Endothelial cell of umbilical vein (primary cell): ENCODE data around the gene PCARE. TPM values are rescaled to one million over a fixed set of nuclear protein-coding genes. Genes with fewer than 3 reads are reported as not detected.

Experiments
- BruUV-seq: library from RNA; stranded (reverse); fragments of 400-500 nt; replicated peaks from 2 replicates; lab custom pipeline; 2021; lab: Mats Ljungman, UMichigan
- CTCF ChIA-PET: fragments of 300-600, 350-600 bp; sonication (Branson Sonifier 250); formaldehyde crosslinking; loops from one replicate; lab custom pipeline; 2021; ENCODE audit warnings: antibody characterized with exemption, inconsistent platforms; lab: Charles Lee
- POLR2A ChIA-PET: fragments of 300-600, 350-600 bp; sonication (Branson Sonifier 250); formaldehyde crosslinking; loops from one replicate; lab custom pipeline; 2021; ENCODE audit warnings: antibody characterized with exemption, inconsistent platforms; lab: Charles Lee
- DNase-seq: peaks from one replicate; pipeline ENCODE4 v3.0.0-alpha.2; 2011; ENCODE audit warnings: low read depth, low spot score
- FAIRE-seq: peaks from 2 replicates; lab custom pipeline; 2011; peaks lifted over from hg19 to GRCh38; lab: Jason Lieb, UNC
- H2AFZ ChIP-seq: 2 replicates; pipeline ENCODE4 v1.6.0; 2012; ENCODE audit warnings: low read depth, low read length, control low read depth, inconsistent platforms
- H3K27ac ChIP-seq: 2 replicates; pipeline ENCODE4 v1.5.1; 2011; ENCODE audit warnings: low read depth, mild to moderate bottlenecking, control low read depth, low read length, moderate library complexity; ENCODE audit not compliant: insufficient read depth
- H3K27me3 ChIP-seq, 2 experiments: 2 replicates each; pipeline versions ENCODE4 v1.6.0 to v1.6.1; 2011; ENCODE audit warnings: low read length in 2 of 2, mixed read lengths in 1 of 2; ENCODE audit not compliant: control insufficient read depth in 2 of 2, insufficient read depth in 2 of 2
- H3K36me3 ChIP-seq, 2 experiments: 2 replicates in 1 of 2; 3 replicates in 1 of 2; pipeline ENCODE4 v1.5.1; 2011; ENCODE audit warnings: low read length in 2 of 2, mild to moderate bottlenecking in 1 of 2, moderate library complexity in 1 of 2; ENCODE audit not compliant: control insufficient read depth in 2 of 2, insufficient read depth in 2 of 2; ENCODE audit errors: extremely low read depth in 1 of 2
- H3K4me1 ChIP-seq: 3 replicates; pipeline ENCODE4 v1.5.1; 2011; ENCODE audit warnings: mild to moderate bottlenecking, low read length; ENCODE audit not compliant: control insufficient read depth, insufficient read depth; ENCODE audit errors: extremely low read depth
- H3K4me2 ChIP-seq: 2 replicates; pipeline ENCODE4 v1.6.1; 2011; ENCODE audit warnings: low read length, control low read depth, mixed read lengths; ENCODE audit not compliant: insufficient read depth
- H3K4me3 ChIP-seq, 3 experiments: fragments of 200-600 bp in 1 of 3; sonication (generic), shearing (Covaris generic) in 1 of 3; replicated peaks in 1 of 3; 2 replicates each; pipeline ENCODE4 v1.5.1; 2011 to 2016; ENCODE audit warnings: control low read depth in 3 of 3, low read length in 3 of 3, mild to moderate bottlenecking in 2 of 3, inconsistent platforms in 1 of 3, low read depth in 1 of 3, moderate library complexity in 1 of 3; ENCODE audit not compliant: insufficient read depth in 1 of 3
- H3K79me2 ChIP-seq: 2 replicates; pipeline ENCODE4 v1.6.0; 2012; ENCODE audit warnings: low read length, inconsistent platforms; ENCODE audit not compliant: control insufficient read depth, insufficient read depth
- H3K9ac ChIP-seq: replicated peaks from 2 replicates; pipeline ENCODE3; 2011; ENCODE audit warnings: low read length, control low read depth; ENCODE audit not compliant: insufficient read depth; ENCODE audit errors: extremely low read depth
- H3K9me1 ChIP-seq: replicated peaks from 3 replicates; pipeline ENCODE4 v1.6.0; 2011; ENCODE audit warnings: mild to moderate bottlenecking, low read length; ENCODE audit not compliant: control insufficient read depth, insufficient read depth; ENCODE audit errors: extremely low read depth
- H3K9me3 ChIP-seq: replicated peaks from 2 replicates; pipeline ENCODE4 v1.5.1; 2012; ENCODE audit warnings: low read length, inconsistent platforms; ENCODE audit not compliant: control insufficient read depth, insufficient read depth
- H4K20me1 ChIP-seq: replicated peaks from 2 replicates; pipeline ENCODE3; 2011; ENCODE audit warnings: mild to moderate bottlenecking, low read length; ENCODE audit not compliant: control insufficient read depth, insufficient read depth; ENCODE audit errors: extremely low read depth
- EZH2 ChIP-seq: IDR thresholded peaks from 2 replicates; pipeline ENCODE4 v1.6.1; 2012; ENCODE audit warnings: borderline replicate concordance, low read depth, mild to moderate bottlenecking, moderate library complexity, low read length, inconsistent platforms; ENCODE audit not compliant: severe bottlenecking
- FOS ChIP-seq: IDR thresholded peaks from 2 replicates; pipeline ENCODE4 v1.6.1; 2011; ENCODE audit warnings: mild to moderate bottlenecking, low read length, moderate library complexity, borderline replicate concordance; ENCODE audit not compliant: insufficient read depth
- GATA2 ChIP-seq: IDR thresholded peaks from 2 replicates; pipeline ENCODE4 v1.7.0; 2011; ENCODE audit warnings: low read depth, mild to moderate bottlenecking, moderate library complexity, mixed read lengths, low read length; ENCODE audit not compliant: insufficient read length, insufficient read depth
- JUN ChIP-seq: IDR thresholded peaks from 2 replicates; pipeline ENCODE4 v1.6.1; 2011; ENCODE audit warnings: borderline replicate concordance, low read depth; ENCODE audit not compliant: insufficient read length, insufficient read depth
- MYC ChIP-seq: IDR thresholded peaks from one replicate; pipeline ENCODE4 v1.6.1; 2011; ENCODE audit warnings: mild to moderate bottlenecking, low read depth, low read length
- POLR2A ChIP-seq: IDR thresholded peaks from 2 replicates; pipeline ENCODE4 v1.6.1; 2012; ENCODE audit warnings: low read depth, mild to moderate bottlenecking, control low read depth, low read length
- POLR2AphosphoS5 ChIP-seq: IDR thresholded peaks from 2 replicates; pipeline ENCODE4 v1.6.1; 2012; ENCODE audit warnings: low read depth, mild to moderate bottlenecking, control low read depth, low read length, moderate library complexity; ENCODE audit not compliant: insufficient read depth
- dilution Hi-C: fragments of 300-500 bp; cut with MboI; formaldehyde crosslinking; loops from one replicate; pipeline ENCODE4 v1.15.0; 2019; ENCODE audit warnings: low sequenced_read_pairs; ENCODE audit not compliant: extremely low pct_ligation_motif_present
- intact Hi-C: fragments of 100-400 bp; cut with micrococcal nuclease; formaldehyde crosslinking; loops from one replicate; pipeline ENCODE4 v1.10.0; 2022
- polyA plus RNA-seq, 4 experiments: library from polyadenylated mRNA; depleted of rRNA in 3 of 4; stranded (reverse) in 3 of 4; unstranded in 1 of 4; fragments of >200 nt; gene quantifications; 2 replicates each; pipeline versions ENCODE4 v1.2.1 to v1.2.3, GENCODE V29; 2011 to 2012; ENCODE audit warnings: missing spikeins in 1 of 4
- total RNA-seq: library from RNA; stranded (reverse); gene quantifications from 2 replicates; pipeline ENCODE4 v1.2.3, GENCODE V29; 2021
- TF ChIP-seq, protein P1 (sequence below), 2 donors: IDR thresholded peaks; 1 replicate in 1 of 2; 2 replicates in 1 of 2; pipeline ENCODE4 v1.5.1; 2011; ENCODE audit warnings: low read length in 2 of 2, mild to moderate bottlenecking in 2 of 2, moderate library complexity in 2 of 2, control low read depth in 1 of 2, inconsistent platforms in 1 of 2, low read depth in 1 of 2; ENCODE audit not compliant: insufficient read depth in 1 of 2; ENCODE audit errors: extremely low read depth in 1 of 2
- TF ChIP-seq, protein P2 (sequence below): IDR thresholded peaks from 2 replicates; pipeline ENCODE4 v1.6.1; 2011; ENCODE audit not compliant: insufficient read depth, insufficient read length

PCARE gene
- total and polyA plus RNA-seq, 2 donors (not counting 3 experiments of a cell fraction or from before 2014, with no cell fraction given): not detected

DNA sequence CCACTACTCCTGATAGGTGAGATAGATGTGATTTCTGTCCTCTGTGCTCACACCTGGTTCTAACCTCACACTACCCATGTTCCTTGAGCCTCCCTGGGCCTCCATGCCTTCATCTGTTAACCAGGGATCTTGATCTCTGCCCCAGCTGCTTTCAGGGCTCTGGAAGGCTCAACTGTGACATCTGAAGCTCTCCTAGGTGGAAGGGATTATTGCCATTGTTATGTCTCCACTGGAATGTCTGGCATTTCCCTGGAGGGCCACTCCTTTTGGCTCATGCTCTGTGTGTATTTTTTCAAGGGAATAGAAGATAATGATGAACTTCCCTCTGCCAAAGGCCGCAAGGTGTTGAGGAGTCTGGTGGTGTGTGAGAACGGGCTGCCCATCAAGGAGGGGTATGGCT lies 41.2 kb downstream of the PCARE start:
- CTCF ChIA-PET: no interaction called here
- BruUV-seq: no TSS peak

More for the DNA sequence above, 41.2 kb downstream of the PCARE start:
- Histone ChIP-seq H4K20me1 (no peaks in the 10 kb centered on the region), H3K27ac (no peak overlapping the region), H3K9me1 (no peaks in the 10 kb centered on the region), H3K9me3 (no peaks in the 10 kb centered on the region), H3K4me1 (no peaks in the 10 kb centered on the region), H3K4me3 (no peak overlapping the region), H3K79me2 (no peaks in the 10 kb centered on the region), H2AFZ (no peak overlapping the region), H3K27me3 (peaks cover 0 to 1% of the 10 kb centered on the region in 2 experiments), H3K9ac (no peak overlapping the region), H3K4me2 (no peak overlapping the region), H3K36me3 (no peaks in the 10 kb centered on the region)
- FAIRE-seq: no peak
- no peak for TF ChIP-seq POLR2A
- TF ChIP-seq, protein P1, sequence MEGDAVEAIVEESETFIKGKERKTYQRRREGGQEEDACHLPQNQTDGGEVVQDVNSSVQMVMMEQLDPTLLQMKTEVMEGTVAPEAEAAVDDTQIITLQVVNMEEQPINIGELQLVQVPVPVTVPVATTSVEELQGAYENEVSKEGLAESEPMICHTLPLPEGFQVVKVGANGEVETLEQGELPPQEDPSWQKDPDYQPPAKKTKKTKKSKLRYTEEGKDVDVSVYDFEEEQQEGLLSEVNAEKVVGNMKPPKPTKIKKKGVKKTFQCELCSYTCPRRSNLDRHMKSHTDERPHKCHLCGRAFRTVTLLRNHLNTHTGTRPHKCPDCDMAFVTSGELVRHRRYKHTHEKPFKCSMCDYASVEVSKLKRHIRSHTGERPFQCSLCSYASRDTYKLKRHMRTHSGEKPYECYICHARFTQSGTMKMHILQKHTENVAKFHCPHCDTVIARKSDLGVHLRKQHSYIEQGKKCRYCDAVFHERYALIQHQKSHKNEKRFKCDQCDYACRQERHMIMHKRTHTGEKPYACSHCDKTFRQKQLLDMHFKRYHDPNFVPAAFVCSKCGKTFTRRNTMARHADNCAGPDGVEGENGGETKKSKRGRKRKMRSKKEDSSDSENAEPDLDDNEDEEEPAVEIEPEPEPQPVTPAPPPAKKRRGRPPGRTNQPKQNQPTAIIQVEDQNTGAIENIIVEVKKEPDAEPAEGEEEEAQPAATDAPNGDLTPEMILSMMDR (IDR thresholded peaks at IDR 0.05; ENCODE audit: extremely low read depth in 1 of 2, insufficient read depth in 1 of 2, low read depth in 1 of 2, low read length in 2 of 2): no peak
- no peak for TF ChIP-seq FOS
- no peak for TF ChIP-seq GATA2
- no peak for TF ChIP-seq MYC
- no peak for TF ChIP-seq JUN
- no peak for TF ChIP-seq EZH2
- no peak for TF ChIP-seq POLR2AphosphoS5
- TF ChIP-seq, protein P2, sequence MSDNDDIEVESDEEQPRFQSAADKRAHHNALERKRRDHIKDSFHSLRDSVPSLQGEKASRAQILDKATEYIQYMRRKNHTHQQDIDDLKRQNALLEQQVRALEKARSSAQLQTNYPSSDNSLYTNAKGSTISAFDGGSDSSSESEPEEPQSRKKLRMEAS: no peak
- POLR2A ChIA-PET: no interaction called here
- dilution Hi-C loops: no loop called here
- intact Hi-C loops: no loop called here
- no peak for DNase-seq
